ENCODE results near the gene SALL1. TPM values are rescaled to one million over a fixed set of nuclear protein-coding genes. Genes with fewer than 3 reads are reported as not detected.

The SALL1 gene
- total RNA-seq, 1 experiment from 2014 or later, result not detected

DNA sequence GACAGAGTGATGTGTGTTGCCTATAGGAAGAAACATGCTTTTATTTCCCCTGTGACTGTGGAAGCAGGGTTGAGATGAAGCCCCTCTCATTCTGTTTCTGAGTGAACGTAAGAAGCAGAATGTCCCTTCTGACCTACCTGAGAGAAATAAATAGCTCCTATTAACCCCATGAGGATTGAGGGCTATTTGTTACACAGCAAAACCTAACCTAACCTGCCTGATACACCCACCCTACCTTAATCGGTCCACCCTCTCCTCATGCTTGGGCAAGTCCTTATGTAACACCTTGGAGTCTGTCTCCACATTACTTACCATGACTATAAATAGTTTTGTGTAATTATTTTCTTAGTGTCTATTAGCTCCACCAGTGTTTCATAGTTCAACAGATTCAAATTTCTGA lies 41.9 kb downstream of the SALL1 start:
- no TSS peak for BruUV-seq (replicated peaks)
- Mint-ChIP-seq H3K4me3 (ENCODE audit: unreplicated experiment) (no peak overlapping the region), H3K27ac (ENCODE audit: low read depth, unreplicated experiment) (no peak overlapping the region), H3K36me3 (ENCODE audit: insufficient read depth, unreplicated experiment) (no peaks in the 10 kb centered on the region), H3K27me3 (ENCODE audit: insufficient read depth, unreplicated experiment) (no peaks in the 10 kb centered on the region), H3K4me1 (ENCODE audit: insufficient read depth, unreplicated experiment) (no peaks in the 10 kb centered on the region), H3K9me3 (ENCODE audit: unreplicated experiment) (no peaks in the 10 kb centered on the region)
- intact Hi-C loops (cut with micrococcal nuclease), result no loop called here
- POLR2A ChIA-PET, result no interaction called here
- CTCF ChIA-PET, result no interaction called here
- no peak for TF ChIP-seq CTCF (IDR thresholded peaks at IDR 0.05; ENCODE audit: unreplicated experiment)
- DNase-seq (ENCODE audit: unreplicated experiment), result no peak

DNA sequence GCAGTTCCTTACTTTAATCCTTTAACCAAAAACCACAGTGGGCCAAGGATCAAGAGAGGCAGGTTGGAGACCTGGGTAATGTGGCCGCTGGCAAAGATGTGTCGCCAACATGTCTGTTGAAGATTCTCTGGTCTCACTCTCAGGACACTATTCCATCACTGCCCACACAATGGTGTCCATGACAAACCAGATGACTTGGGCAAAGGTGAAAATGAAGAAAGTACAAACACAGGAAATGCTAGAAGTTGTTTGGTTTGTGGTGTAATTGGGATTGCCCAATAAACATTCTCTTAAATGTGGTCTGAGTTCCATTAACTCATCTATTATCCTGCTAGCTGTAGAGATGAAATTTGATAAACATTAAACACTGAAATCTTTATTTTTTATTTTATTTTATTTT lies 43.3 kb downstream of the SALL1 start:
- no peaks in the 10 kb centered on the region for H3K4me1 Mint-ChIP-seq (ENCODE audit: insufficient read depth, unreplicated experiment)
- no peak for TF ChIP-seq CTCF (IDR thresholded peaks at IDR 0.05; ENCODE audit: unreplicated experiment)
- H3K27me3 Mint-ChIP-seq (ENCODE audit: insufficient read depth, unreplicated experiment), result no peaks in the 10 kb centered on the region
- ChIA-PET POLR2A (no interaction called here), CTCF (no interaction called here)
- no TSS peak for BruUV-seq (replicated peaks)
- H3K27ac Mint-ChIP-seq (ENCODE audit: low read depth, unreplicated experiment), result no peak overlapping the region
- H3K36me3 Mint-ChIP-seq (ENCODE audit: insufficient read depth, unreplicated experiment), result no peaks in the 10 kb centered on the region
- intact Hi-C loops (cut with micrococcal nuclease), result no loop called here
- no peaks in the 10 kb centered on the region for H3K9me3 Mint-ChIP-seq (ENCODE audit: unreplicated experiment)
- no peak overlapping the region for H3K4me3 Mint-ChIP-seq (ENCODE audit: unreplicated experiment)
- DNase-seq (ENCODE audit: unreplicated experiment), result no peak

DNA sequence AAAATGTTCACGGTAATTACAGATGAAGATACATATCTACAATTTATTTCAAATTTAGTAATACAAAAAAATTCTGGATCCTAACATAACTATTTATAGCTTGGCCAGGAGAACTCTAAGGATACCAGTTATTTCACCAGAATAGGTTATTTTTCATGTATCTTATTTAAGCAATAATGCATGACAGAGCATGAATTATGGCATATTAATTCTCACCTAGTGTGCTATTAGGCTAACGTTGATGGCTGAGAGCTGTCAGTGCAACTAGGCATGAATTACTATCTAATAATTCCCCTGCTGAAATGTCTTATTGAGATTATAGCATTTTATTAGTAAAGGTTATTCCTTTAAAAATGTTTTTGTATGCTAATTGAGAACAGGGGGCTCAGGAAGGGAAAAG lies 44.5 kb downstream of the SALL1 start:
- Mint-ChIP-seq H3K4me1 (ENCODE audit: insufficient read depth, unreplicated experiment) (no peaks in the 10 kb centered on the region), H3K27ac (ENCODE audit: low read depth, unreplicated experiment) (no peak overlapping the region), H3K4me3 (ENCODE audit: unreplicated experiment) (no peak overlapping the region), H3K36me3 (ENCODE audit: insufficient read depth, unreplicated experiment) (no peaks in the 10 kb centered on the region), H3K9me3 (ENCODE audit: unreplicated experiment) (no peaks in the 10 kb centered on the region), H3K27me3 (ENCODE audit: insufficient read depth, unreplicated experiment) (no peaks in the 10 kb centered on the region)
- no peak for DNase-seq (ENCODE audit: unreplicated experiment)
- ChIA-PET CTCF (no interaction called here), POLR2A (no interaction called here)
- intact Hi-C loops (cut with micrococcal nuclease), result no loop called here
- no TSS peak for BruUV-seq (replicated peaks)
- TF ChIP-seq CTCF (IDR thresholded peaks at IDR 0.05; ENCODE audit: unreplicated experiment), result no peak

DNA sequence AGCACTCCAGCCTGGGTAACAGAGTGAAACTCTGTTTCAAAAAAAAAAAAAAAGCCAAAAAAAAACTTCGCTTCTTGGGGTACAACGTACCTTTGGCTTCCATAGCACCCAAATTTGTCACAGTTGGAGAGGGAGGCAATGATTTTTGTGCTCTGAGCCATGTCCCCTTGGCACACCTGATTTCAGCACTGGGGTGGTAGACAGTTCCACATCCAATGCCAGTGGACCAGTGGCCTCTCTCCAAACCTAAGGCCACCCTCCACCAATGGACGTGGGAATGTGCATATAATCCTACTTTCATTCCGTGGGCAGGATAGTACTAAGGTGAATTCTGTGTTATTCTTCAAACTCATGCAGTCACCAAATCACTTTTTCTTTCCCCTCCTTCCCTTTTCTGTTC lies 47.5 kb downstream of the SALL1 start:
- Mint-ChIP-seq H3K4me1 (ENCODE audit: insufficient read depth, unreplicated experiment) (no peaks in the 10 kb centered on the region), H3K4me3 (ENCODE audit: unreplicated experiment) (no peak overlapping the region), H3K27me3 (ENCODE audit: insufficient read depth, unreplicated experiment) (peaks cover 29% of the 10 kb centered on the region), H3K36me3 (ENCODE audit: insufficient read depth, unreplicated experiment) (no peaks in the 10 kb centered on the region), H3K9me3 (ENCODE audit: unreplicated experiment) (no peaks in the 10 kb centered on the region), H3K27ac (ENCODE audit: low read depth, unreplicated experiment) (no peak overlapping the region)
- peak; percentile 5 for DNase-seq (ENCODE audit: unreplicated experiment)
- POLR2A ChIA-PET, result no interaction called here
- TF ChIP-seq CTCF (IDR thresholded peaks at IDR 0.05; ENCODE audit: unreplicated experiment), result no peak
- intact Hi-C loops (cut with micrococcal nuclease), result no loop called here
- CTCF ChIA-PET, result no interaction called here
- no TSS peak for BruUV-seq (replicated peaks)
